ENCODE results near the gene RALGAPA2. TPM values are rescaled to one million over a fixed set of nuclear protein-coding genes. Genes with fewer than 3 reads are reported as not detected.

Gene RALGAPA2
- total RNA-seq, 1 experiment from 2014 or later = 9.8 TPM

GRCh38 chr20:20443504-20443903 lies 268.9 kb downstream of the RALGAPA2 start:
- H3K27ac ChIP-seq (ENCODE audit: low read length) = no peak overlapping the region
- no peaks in the 10 kb centered on the region for H3K4me1 ChIP-seq (ENCODE audit: insufficient read depth, low read length)
- no peaks in the 10 kb centered on the region for H3F3A ChIP-seq (ENCODE audit: low read length, unreplicated experiment)
- H3K36me3 ChIP-seq (ENCODE audit: low read depth, low read length) = no peaks in the 10 kb centered on the region
- POLR2A ChIA-PET (ENCODE audit: unreplicated experiment) = no interaction called here
- H2AFZ ChIP-seq (ENCODE audit: low read length) = no peak overlapping the region
- no peaks in the 10 kb centered on the region for H3K9me2 ChIP-seq (replicated peaks; ENCODE audit: low read length)
- H3K9me3 ChIP-seq (ENCODE audit: low read length) = no peaks in the 10 kb centered on the region
- no peak overlapping the region for H3K9ac ChIP-seq (ENCODE audit: low read length)
- no peak overlapping the region for H3K4me3 ChIP-seq (ENCODE audit: low read length)
- no peaks in the 10 kb centered on the region for H3K27me3 ChIP-seq (ENCODE audit: low read length)
- ATAC-seq = no peak
- DNase-seq = no peak
- TF ChIP-seq EZH2phosphoT487 (IDR thresholded peaks at IDR 0.05; ENCODE audit: borderline replicate concordance, low read length) (no peak), CTCF (conservative IDR thresholded peaks at IDR 0.05; ENCODE audit: low read depth, low read length) (no peak), EZH2 (IDR thresholded peaks at IDR 0.05; ENCODE audit: low read length, unreplicated experiment) (no peak)
- no peaks in the 10 kb centered on the region for H4K20me1 ChIP-seq (ENCODE audit: low read length)
- CTCF ChIA-PET = no interaction called here
- no TSS peak for BruUV-seq (replicated peaks)
- intact Hi-C loops (cut with micrococcal nuclease) = no loop called here
- H3K79me2 ChIP-seq (ENCODE audit: low read length) = no peaks in the 10 kb centered on the region
- no peak overlapping the region for H3K4me2 ChIP-seq (ENCODE audit: low read length)

DNA sequence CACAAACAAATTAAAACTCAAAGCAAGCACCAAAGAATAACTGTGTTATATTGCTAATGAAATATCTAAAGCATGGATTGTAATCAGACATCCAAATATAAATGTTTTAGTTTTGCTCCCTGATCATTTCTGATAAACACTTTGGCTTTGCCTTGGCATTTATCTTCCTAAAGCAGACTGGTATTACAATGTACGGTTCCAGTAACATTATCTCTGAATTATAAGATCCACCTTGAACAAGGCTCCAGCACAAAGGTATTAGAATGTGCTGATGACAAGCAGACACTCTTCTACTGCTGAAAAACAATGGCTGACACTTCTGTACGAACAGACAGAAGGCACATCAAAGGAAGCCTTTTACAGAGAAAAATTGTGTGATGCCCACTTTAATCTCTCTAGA lies 270.0 kb downstream of the RALGAPA2 start:
- no peaks in the 10 kb centered on the region for H3K4me1 ChIP-seq (ENCODE audit: insufficient read depth, low read length)
- H3K79me2 ChIP-seq (ENCODE audit: low read length) = no peaks in the 10 kb centered on the region
- no TSS peak for BruUV-seq (replicated peaks)
- no peak overlapping the region for H3K4me2 ChIP-seq (ENCODE audit: low read length)
- no peak overlapping the region for H3K27ac ChIP-seq (ENCODE audit: low read length)
- no peaks in the 10 kb centered on the region for H4K20me1 ChIP-seq (ENCODE audit: low read length)
- no peaks in the 10 kb centered on the region for H3F3A ChIP-seq (ENCODE audit: low read length, unreplicated experiment)
- POLR2A ChIA-PET (ENCODE audit: unreplicated experiment) = interaction anchor here (0.6 kb wide), 1 partner anchor 1719 kb away, joined by 3 read pairs; no protein-coding TSS in a partner anchor
- no peaks in the 10 kb centered on the region for H3K9me2 ChIP-seq (replicated peaks; ENCODE audit: low read length)
- DNase-seq (no peak), ATAC-seq (no peak)
- TF ChIP-seq CTCF (conservative IDR thresholded peaks at IDR 0.05; ENCODE audit: low read depth, low read length) (no peak), EZH2phosphoT487 (IDR thresholded peaks at IDR 0.05; ENCODE audit: borderline replicate concordance, low read length) (no peak), EZH2 (IDR thresholded peaks at IDR 0.05; ENCODE audit: low read length, unreplicated experiment) (no peak)
- no peak overlapping the region for H3K9ac ChIP-seq (ENCODE audit: low read length)
- no peak overlapping the region for H2AFZ ChIP-seq (ENCODE audit: low read length)
- no peak overlapping the region for H3K4me3 ChIP-seq (ENCODE audit: low read length)
- no peaks in the 10 kb centered on the region for H3K27me3 ChIP-seq (ENCODE audit: low read length)
- CTCF ChIA-PET = no interaction called here
- H3K36me3 ChIP-seq (ENCODE audit: low read depth, low read length) = no peaks in the 10 kb centered on the region
- no peaks in the 10 kb centered on the region for H3K9me3 ChIP-seq (ENCODE audit: low read length)
- intact Hi-C loops (cut with micrococcal nuclease) = no loop called here

- intact Hi-C loops (cut with micrococcal nuclease) = no loop called here
- no peak overlapping the region for H3K27ac ChIP-seq (ENCODE audit: low read length)
- POLR2A ChIA-PET (ENCODE audit: unreplicated experiment) = no interaction called here
- BruUV-seq (replicated peaks) = no TSS peak
- no peak overlapping the region for H3K4me3 ChIP-seq (ENCODE audit: low read length)
- TF ChIP-seq EZH2 (IDR thresholded peaks at IDR 0.05; ENCODE audit: low read length, unreplicated experiment) (no peak), EZH2phosphoT487 (IDR thresholded peaks at IDR 0.05; ENCODE audit: borderline replicate concordance, low read length) (no peak), CTCF (conservative IDR thresholded peaks at IDR 0.05; ENCODE audit: low read depth, low read length) (no peak)
- no peaks in the 10 kb centered on the region for H3K9me3 ChIP-seq (ENCODE audit: low read length)
- H3K9me2 ChIP-seq (replicated peaks; ENCODE audit: low read length) = no peaks in the 10 kb centered on the region
- no peaks in the 10 kb centered on the region for H3K79me2 ChIP-seq (ENCODE audit: low read length)
- no peak overlapping the region for H3K4me2 ChIP-seq (ENCODE audit: low read length)
- CTCF ChIA-PET = no interaction called here
- no peak for DNase-seq
- ATAC-seq = no peak
- H4K20me1 ChIP-seq (ENCODE audit: low read length) = no peaks in the 10 kb centered on the region
- H3K4me1 ChIP-seq (ENCODE audit: insufficient read depth, low read length) = no peaks in the 10 kb centered on the region
- H3K9ac ChIP-seq (ENCODE audit: low read length) = no peak overlapping the region
- H2AFZ ChIP-seq (ENCODE audit: low read length) = no peak overlapping the region
- H3K27me3 ChIP-seq (ENCODE audit: low read length) = no peaks in the 10 kb centered on the region
- H3K36me3 ChIP-seq (ENCODE audit: low read depth, low read length) = no peaks in the 10 kb centered on the region
- no peaks in the 10 kb centered on the region for H3F3A ChIP-seq (ENCODE audit: low read length, unreplicated experiment)
Measured at GRCh38 chr20:20440886-20441658, 271.4 kb downstream of the RALGAPA2 start.
